HG03039 (cell line): ENCODE data around the gene QSOX1.

ENCODE experiments used
- ATAC-seq: cut with Tn5 transposase; IDR thresholded peaks from one replicate; pipeline ENCODE4 v1.9.1; 2021; ENCODE audit warnings: mild to moderate bottlenecking, moderate library complexity; ENCODE audit not compliant: unreplicated experiment

Gene QSOX1

GRCh38 chr1:180169640-180170195 is 15.0 kb downstream of the QSOX1 start:
- ATAC-seq: no peak

GRCh38 chr1:180170546-180171151 is 16.0 kb downstream of the QSOX1 start:
- ATAC-seq: no peak

- ATAC-seq: no peak
Measured at GRCh38 chr1:180171691-180172090, 17.0 kb downstream of the QSOX1 start.

- no peak for ATAC-seq
Measured at GRCh38 chr1:180173451-180173850, 18.8 kb downstream of the QSOX1 start.

GRCh38 chr1:180173952-180174351 is 19.3 kb downstream of the QSOX1 start:
- ATAC-seq: no peak

GRCh38 chr1:180175291-180175690 is 20.6 kb downstream of the QSOX1 start:
- no peak for ATAC-seq

GRCh38 chr1:180175806-180176205 is 21.1 kb downstream of the QSOX1 start:
- ATAC-seq: no peak

GRCh38 chr1:180176965-180177364 is 22.3 kb downstream of the QSOX1 start:
- ATAC-seq: no peak

- ATAC-seq: no peak
Measured at GRCh38 chr1:180177931-180178330, 23.3 kb downstream of the QSOX1 start.

- ATAC-seq: no peak
Measured at GRCh38 chr1:180178511-180179161, 24.0 kb downstream of the QSOX1 start.

- no peak for ATAC-seq
Measured at GRCh38 chr1:180179162-180179957, 24.7 kb downstream of the QSOX1 start.

GRCh38 chr1:180181048-180181447 is 26.4 kb downstream of the QSOX1 start:
- no peak for ATAC-seq

- ATAC-seq: no peak
Measured at GRCh38 chr1:180181996-180182642, 27.4 kb downstream of the QSOX1 start.

GRCh38 chr1:180182643-180183311 is 28.1 kb downstream of the QSOX1 start:
- no peak for ATAC-seq

- ATAC-seq: no peak
Measured at GRCh38 chr1:180183426-180183825, 28.8 kb downstream of the QSOX1 start.

GRCh38 chr1:180184041-180184440 is 29.4 kb downstream of the QSOX1 start:
- ATAC-seq: no peak

- ATAC-seq: no peak
Measured at GRCh38 chr1:180185281-180185680, 30.6 kb downstream of the QSOX1 start.

- no peak for ATAC-seq
Measured at GRCh38 chr1:180185971-180186645, 31.4 kb downstream of the QSOX1 start.

- no peak for ATAC-seq
Measured at GRCh38 chr1:180186831-180187230, 32.2 kb downstream of the QSOX1 start.

- no peak for ATAC-seq
Measured at GRCh38 chr1:180187626-180188025, 33.0 kb downstream of the QSOX1 start.
